Colon (tissue), 2 donors: ENCODE results near the gene MED31.
"Not testable (repeated sequence)": the region's sequence is repeated elsewhere in the genome, so short reads cannot be mapped to it uniquely, and the experiment has no call there.

Experiments used
- FAIRE-seq: peaks from 2 replicates; lab custom pipeline; 2012; peaks lifted over from hg19 to GRCh38; lab: Jason Lieb, UNC
- donor health status: control.
- donor health status: control.

The MED31 gene

DNA sequence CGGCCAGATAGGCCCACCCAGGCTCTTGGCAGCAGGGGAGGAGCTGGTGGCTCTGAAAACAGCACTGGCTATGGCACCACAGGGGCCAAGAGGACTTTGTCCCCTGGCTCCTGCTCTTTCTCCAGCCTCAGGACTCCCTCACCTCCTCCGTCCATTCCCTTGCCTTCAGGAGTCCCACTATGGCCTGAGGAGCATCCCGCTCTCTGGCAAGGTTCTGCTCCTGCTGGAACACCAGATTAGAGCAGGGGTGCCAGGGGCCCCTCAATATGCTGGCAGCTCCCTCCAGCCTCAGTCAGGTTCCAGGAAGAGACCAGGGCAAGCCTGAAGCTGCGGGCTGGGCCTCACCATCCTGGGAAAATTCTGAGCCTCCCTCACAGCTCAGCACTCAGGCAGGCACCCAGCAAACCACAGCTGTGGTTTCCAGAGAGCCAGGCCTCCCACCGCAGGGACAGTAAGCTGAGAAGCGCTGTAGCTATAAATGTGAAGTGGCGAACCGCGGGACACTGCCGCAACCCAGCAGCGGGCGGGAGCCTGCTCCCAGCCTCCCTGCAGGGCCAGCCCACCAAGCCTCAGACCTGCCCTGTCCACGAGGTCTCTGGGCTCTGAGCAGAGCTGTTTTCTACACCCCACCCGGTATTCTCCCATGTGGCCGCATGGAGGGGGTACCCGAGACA is 25.9 kb upstream of the MED31 start:
- FAIRE-seq = no peak

DNA sequence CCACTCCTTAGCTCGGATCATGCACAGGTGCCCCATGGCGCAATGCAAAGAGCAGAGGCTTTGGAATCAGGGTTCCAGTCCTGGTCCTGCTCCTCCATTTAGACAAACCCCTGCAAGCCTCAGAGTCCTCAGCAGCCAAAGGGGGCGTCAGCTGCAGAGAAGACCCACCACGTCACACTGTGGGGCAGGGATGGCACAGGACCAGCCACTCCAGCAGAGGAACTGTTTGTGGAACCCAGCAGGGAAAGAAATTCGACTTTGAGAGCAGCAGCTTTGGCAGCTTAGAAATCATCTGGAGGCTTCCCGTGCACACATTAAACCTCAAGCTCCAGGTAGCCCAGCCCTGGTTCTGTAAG is 25.4 kb upstream of the MED31 start:
- no peak for FAIRE-seq

DNA sequence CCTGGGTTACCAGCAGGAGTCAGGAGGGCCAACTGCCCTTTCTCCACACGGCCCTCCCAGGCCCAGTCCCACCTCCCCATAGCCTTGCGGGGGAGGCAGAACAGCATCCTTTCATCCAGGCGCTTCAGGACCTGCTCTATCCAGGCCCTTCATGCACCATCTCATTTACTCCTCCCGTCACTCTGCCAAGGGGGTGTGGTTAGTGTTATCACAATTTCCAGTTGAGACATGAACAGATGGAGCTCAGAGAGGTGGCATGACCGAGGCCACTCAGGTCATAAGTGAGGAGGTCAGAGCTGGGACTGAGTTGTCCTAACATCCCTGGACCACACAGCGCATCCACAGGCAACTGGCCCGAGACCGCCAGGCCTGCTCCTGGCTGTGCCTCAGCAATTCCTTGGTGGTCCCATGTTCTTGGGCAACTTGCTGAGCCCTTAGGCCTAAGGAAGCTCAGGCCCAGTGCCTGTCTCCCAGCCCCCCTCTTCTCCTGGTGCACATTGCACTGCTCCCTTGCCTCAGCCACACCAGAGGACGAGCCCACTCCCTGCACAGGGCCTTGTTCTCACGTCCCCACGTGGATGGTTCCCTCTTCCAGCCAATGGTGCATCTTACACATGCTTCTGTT is 23.9 kb upstream of the MED31 start:
- FAIRE-seq = no peak

DNA sequence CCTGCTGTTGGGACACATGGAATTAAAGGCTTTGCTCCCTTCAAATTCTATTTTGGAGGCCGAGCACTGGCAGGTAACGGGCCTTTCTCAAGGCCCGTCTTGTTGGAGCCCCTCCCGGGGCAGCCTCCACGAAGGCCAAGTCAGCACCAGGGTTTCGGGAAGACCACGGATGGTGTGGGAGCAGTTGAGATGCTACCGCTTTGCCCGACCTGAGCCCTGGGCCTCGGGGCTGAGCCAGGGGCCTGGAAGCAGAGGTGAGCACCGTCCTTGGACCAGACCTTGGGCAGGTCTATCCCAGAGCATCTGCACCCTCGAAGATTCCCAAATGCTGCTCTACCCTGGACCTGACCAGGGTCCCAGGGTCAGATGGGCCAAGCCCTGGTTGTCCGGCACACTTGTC is 23.2 kb upstream of the MED31 start:
- no peak for FAIRE-seq

DNA sequence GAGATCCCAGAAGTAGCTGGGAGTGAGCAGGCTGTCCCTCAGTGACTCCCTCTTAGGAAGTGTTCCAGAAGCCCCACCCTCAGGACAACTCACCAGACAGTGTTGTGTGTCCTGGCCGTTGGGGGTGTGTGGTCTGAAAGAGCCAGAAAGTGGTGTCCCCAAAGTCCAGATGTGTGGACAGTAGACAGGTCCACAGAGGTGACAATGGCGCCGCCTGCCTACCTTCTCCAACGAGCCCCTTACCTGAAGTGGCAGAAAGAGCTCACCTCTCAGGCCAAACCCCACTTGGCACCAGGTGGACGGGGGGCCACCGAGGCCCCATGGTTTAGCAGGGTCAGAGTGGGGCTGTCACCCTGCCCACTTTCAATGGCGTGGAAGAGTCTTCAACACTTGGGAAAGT is 20.0 kb upstream of the MED31 start:
- FAIRE-seq = no peak

DNA sequence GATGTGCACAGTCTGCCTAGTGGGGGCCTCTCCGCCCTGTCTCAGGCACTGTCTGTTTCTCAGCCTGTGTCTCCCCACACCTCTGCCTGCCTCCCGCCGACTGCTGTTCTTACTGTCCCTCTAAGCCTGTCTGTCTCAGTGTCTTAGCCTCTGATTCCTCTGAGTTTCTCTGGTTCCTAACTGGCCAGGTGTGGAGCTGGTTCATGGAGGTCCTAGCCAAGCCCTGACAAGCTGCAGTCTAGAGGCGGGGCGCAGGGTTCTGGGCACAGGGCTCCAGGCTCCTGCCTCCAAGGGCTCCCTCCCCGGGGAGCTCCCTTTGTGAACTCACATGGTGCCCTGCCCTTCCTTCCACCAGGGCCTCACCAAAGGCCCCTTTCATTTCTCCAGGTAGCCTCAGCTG is 19.6 kb upstream of the MED31 start:
- FAIRE-seq = no peak

DNA sequence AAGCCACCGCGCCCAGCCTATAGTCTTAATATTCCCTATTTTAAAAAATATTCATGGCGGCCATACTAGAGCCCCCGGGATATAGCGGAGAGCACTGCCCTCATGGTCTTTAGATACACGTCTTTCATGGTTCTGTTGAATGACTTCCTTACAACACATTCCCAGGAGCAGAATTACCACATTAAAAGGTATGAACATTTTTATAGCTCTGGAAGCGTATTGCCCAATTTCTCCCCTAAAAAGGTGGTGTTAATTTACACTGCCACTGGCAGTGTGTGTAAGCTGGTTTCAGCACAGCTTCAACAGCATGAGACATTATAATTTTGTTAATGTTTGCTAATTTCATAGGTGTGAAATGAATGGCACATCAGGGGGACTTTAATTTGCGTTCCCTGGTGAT is 19.2 kb upstream of the MED31 start:
- FAIRE-seq = no peak

DNA sequence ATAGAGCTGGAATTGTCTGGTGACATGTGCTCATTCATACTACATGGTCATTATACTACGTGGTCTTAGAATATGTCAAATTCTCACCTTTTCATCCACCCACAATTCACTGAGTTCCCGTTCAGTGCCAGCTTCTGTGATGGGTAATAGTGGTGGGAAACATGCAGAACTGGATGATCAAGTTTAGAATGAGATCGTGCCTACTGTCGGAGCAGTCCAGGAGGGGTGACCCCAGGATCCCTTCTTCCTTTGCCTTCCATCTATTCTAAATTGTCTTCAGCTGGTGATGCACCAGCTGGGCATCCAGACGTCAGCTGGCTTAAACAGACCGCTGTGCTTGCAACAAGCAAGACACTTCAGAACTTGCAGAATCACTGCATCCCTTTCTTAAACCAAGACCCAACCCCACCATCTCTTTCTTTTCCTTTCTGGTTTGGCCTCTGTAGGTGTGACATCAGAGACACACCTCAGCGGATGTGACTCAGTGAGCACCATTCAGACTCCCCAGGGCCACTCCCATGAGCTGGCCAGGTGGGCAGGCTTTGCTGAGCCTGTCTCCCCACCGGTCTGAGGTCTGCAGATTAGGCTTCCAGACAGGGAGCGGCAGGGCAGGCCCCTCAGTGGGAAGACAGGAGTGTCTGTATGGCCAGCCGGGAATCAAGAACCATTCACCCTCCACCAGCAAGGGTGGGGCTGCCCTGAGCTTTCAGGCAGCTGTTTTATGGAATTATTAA is 18.2 kb upstream of the MED31 start:
- no peak for FAIRE-seq

DNA sequence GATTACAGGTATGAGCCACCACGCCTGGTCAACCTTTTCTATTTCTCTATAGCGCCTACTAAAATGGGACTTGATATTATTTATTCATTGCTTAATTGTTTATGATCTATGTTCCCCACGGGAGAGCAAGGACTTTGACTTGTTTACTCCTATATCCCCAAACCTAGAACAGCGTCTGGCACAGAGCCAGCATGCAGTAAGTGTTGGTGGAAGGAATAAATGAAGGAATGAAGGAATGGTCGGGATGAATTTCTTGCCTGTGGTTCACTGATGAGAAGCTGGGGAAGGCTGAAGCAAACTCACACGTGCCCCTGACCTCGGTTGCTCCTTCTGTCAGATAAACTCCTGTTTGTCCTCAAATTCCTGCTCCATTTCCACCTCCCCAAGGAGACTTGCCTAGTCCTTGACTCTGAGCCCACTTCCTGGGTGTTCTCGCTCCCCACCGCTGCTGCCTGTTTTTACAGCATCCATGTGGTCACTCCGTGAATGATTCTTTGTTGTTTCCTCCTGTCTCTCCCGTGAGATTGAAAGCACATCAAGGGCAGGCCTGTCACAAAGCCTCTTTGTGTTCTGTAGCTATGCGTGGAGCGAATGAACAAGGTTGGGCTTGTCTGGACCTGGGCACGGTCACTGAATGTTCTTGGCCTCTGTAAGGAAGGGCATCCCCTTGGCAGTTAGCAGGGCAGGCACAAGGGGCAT is 17.5 kb upstream of the MED31 start:
- FAIRE-seq = no peak

DNA sequence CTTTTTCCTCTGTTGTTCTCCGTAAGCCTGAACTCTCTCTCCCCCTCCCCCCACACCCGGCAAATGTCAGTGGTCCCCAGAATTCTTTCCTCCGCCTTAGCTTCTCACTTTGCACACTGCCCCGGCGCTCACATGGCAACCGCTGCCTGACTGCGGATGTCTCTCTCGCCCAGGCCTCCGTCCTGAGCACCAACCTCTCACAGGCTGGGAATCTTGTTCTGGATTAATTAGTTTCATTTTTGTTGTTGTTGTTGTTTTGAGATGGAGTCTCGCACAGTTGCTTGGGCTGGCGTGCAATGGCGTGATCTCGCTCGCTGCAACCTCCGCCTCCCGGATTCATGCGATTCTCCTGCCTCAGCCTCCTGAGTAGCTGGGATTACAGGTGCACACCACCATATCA is 16.8 kb upstream of the MED31 start:
- no peak for FAIRE-seq

DNA sequence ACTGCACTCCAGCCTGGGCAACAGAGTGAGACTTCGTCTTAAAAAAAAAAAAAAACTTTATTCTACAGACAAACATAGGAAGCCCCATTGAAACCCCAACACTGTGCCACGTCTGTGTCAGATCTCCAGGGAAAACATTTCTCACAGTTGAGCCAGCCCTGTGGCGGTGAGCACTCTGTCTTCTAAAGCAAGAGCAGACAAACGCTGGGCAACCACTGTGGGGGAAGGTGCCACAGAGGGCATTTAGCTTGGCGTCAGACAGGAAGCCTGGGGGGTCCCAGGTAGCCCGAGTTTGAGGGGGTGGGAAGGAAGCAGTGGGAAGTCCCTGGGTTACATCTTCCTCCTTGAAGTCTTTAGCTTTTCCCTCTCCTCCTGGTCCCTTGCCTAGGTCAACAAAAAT is 16.1 kb upstream of the MED31 start:
- no peak for FAIRE-seq

DNA sequence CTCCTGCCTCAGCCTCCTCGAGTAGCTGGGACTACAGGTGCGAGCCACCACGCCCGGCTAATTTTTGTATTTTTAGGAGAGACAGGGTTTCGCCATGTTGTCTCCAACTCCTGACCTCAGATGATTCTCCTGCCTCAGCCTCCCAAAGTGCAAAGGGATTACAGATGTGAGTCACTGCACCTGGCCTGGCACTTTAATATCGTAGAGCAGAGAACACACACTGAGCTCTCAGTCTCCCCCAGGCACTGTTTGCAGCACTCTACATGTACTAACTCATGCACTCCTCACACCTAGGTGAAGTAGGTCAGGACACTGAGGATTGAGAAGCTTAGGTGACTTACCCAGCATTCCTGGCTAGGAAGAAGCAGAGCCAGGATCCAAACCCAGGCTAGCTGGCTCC is 15.2 kb upstream of the MED31 start:
- FAIRE-seq = no peak

DNA sequence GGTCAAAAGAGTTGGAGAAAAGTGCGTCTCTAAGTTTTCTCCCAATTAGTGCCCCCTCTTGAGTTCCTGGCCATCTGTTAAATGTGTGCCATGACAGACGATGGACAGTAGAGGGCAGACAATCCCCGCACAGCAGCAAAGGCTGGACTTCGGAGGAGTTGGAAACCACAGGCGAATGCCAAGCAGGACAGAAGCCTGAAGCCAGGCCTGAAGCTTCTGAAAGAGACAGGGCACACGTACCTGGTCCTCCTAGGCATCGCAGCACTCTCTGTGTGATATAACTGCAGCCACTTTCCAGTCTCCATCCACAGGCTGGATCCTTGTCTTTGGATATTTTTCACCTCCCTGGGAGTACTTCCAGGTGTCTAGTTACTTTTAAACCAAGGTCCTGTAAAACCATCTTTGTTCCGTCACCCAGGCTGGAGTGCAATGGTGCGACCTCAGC is 14.7 kb upstream of the MED31 start:
- FAIRE-seq = no peak

DNA sequence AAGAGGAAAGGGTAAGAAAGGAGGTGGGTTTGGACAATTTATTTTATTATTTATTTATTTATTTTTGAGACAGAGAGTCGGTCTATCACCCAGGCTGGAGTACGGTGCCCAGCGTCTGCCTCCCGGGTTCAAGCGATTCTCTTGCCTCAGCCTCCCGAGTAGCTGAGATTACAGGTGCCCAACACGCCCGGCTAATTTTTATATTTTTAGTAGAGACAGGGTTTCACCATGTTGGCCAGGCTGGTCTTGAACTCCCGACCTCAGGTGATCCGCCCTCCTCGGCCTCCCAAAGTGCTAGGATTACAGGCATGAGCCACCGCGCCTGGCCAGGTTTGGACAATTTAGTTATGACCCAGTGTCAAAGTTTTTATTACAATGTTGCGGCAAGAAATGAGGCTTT is 11.8 kb upstream of the MED31 start:
- not testable (repeated sequence) for FAIRE-seq

DNA sequence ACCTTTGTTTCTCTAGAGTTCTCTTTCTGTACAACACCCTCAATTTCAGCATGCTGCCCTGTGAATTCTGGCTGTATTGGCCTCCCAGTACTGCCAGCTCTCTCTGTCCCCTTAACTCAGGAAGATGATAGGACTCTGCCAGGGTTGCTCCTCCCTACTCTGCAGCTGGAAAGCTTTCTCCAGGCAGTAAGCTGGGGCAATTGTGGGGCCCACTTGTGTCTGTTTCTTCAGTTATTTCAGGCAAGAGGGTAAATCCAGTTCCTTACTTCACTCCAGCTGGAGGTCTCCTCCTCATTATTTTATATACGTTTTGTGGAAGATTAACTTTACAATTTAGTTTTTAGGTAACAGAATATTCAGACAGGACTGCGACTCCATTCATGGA is 10.1 kb upstream of the MED31 start:
- FAIRE-seq = no peak

DNA sequence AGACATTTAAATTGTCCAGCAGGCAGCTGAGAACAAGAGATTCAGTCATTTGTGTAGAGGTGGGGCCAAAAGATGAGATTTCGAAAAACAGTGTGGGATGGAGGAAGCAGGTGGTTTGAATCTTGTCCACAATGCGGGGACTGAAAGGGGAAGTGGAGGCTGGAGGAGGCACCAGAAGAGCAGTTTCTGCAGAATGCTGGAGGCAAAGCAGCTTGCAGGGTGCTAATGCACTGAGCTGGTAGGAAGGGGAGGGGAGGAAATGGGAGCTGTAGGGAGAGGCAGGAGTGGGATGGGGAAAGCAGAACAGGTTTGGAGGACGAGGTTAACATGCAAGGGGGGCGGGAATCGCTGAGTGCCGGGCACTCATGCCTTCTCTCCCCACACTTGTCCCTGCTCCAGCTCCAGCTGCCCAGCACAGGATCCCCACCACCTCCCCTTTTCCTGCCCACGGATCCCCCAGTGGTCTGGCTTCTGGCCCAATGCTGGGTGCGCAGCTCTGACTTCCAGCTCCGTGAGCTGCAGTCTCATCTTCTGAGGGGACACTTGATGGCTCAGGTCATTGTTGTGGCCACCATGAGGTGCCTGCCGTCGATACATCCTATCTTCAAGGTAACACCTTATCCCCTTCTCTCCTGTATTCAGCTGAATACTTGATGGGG is 9.5 kb upstream of the MED31 start:
- no peak for FAIRE-seq

DNA sequence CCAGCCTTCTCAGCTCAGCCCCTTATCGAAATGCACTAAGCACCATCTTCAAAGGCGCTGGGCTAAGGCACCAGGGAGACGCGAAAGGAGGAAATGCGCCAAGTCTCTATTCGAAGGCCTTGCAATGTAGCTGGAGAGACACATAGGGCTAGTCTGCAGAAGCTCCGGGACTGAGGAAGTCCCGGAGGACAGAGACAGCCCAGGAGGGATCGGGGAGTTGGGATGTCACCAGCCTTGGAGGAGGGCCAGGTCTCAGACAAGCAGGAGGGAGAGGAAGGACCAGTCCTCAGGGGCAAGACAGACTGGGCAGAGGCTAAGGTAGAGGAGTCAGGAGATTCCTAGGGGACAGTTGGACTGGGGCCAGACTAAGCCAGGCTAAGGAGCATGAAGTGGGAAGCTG is 8.7 kb upstream of the MED31 start:
- no peak for FAIRE-seq

DNA sequence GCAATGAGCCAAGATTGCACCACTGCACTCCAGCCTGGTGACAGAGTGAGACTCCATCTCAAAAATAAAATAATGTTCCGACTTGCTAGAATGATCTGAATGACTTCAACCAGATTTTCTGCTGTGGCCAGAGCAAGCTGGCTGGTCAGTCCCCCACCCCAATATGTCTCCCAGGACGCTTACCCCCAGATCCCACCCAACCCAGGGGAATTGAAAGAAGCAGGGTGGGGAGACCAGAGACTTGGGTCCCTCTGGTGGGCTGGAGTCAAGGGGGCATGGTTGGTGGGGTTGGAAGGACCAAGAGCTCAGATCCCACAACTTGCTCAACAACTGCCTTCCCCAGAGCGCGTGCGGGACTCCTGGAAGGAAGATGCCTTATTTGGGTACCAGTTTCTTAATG is 7.0 kb upstream of the MED31 start:
- FAIRE-seq = not testable (repeated sequence)

DNA sequence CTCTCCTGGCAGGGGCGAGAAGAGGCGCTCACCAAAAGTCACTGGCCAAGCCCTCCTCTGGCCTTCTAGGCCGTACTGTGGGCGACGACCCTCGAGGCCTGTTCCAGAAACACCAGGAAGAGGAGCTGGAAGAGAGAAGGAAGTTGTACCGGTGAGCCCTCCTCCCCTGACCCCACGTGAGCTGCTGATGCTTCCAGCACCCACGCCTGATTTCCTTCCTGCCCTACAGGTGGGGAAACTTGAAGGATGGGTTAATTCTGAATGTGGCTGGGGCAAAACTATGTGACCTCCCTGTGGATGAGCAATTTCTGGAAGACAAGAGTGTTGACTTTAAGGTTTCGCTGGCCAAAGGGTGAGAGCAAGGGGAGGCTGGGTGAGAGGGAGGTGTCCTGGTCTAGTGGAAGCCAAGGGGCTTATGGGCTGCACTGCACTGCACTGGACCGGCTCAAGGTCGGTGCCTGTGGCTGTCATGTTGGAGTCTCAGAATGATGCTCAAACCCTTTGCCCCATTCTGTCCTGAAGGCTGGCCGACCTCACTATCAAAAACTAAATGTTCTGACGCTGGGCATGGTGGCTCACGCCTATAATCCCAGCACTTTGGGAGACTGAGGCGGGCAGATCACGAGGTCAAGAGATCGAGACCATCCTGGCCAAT is 6.4 kb upstream of the MED31 start:
- FAIRE-seq = no peak

DNA sequence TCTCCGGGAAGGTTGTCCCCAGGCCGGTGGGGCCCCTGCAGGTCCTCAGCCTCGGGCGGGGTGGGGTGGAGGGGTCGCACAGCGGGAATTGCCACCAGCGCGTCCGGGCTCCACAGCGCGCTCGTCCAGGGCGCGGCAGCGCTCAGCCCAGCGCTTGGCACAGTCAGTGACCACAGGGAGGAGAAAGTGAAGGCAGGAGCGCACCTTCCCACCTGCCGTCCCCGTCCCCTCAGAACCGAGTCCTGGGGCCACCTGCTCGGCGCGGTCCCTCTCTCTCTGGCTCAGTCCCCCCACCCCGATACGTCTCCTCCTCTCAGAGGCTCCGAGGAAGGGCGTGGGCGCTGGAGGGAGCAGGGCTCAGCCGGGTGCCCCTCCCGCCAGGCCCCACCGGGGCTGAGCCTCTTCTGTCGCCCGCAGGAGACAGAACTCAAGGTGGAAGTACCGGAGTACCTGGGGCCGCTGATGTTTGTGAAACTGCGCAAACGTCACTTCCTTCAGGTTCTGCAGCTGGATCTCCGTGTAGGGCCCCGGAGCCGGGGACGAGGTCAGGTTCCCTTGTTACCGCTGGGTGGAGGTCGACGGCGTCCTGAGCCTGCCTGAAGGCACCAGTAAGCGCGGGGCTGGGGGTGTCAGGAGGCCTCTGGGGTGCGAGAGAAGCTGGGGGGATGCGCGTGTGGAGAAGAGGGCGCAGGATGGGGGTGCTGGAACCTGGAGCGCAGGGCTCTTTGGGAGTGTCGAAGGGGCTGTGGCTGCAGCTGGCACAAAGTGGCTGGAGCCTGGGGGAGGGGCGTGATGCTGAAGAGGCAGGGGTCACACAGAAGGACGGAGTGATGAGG is 5.6 kb upstream of the MED31 start:
- FAIRE-seq = not testable (repeated sequence)

DNA sequence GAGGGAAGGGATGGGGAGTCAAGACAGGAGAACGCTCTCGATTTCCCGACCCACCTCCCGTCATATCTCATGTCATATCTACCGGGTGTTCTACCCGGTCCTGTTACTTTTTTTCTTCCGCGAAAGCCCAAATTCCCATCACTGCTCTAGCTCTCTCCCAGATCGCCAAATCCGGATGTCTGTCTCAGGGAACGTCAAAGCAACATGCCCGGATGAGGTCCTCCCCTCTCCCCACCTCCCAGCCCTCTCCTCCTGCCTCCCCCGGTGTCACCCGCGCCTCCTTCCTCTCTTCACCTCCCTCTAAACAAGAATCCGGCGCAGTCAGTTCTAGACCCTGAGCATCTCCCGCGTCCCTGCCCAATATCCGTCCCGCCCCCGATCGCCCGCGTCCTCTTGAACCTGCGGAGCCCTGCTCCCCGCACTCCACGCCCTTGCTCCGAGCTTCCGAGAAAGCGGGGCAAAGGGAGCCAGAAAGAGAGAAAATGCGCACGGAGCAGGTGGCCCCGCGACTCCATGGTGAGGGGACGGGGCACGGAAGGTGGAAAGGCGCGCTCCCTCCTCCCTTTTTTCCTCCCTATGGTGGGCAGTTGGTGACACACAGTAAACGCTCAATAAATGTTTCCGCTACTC is 4.4 kb upstream of the MED31 start:
- not testable (repeated sequence) for FAIRE-seq
